ENCODE results near the gene PRF1. TPM values are rescaled to one million over a fixed set of nuclear protein-coding genes. Genes with fewer than 3 reads are reported as not detected.
A peak's percentile ranks its signal among the peaks of the same experiment; 100 is the strongest.

Gene PRF1
- total and polyA plus RNA-seq, 2 experiments from 2014 or later: not detected

GRCh38 chr10:70629338-70629737, 26.8 kb upstream of the PRF1 start:
- Histone ChIP-seq H3K27me3 (no peaks in the 10 kb centered on the region), H3K36me3 (no peaks in the 10 kb centered on the region), H3K27ac (no peak overlapping the region), H3K4me1 (ENCODE audit: low read depth) (no peaks in the 10 kb centered on the region), H3K9me3 (ENCODE audit: low read depth) (no peaks in the 10 kb centered on the region), H3K4me3 (no peak overlapping the region)
- no peak for DNase-seq (ENCODE audit: low read depth in 1 of 2, low spot score in 1 of 2)
- TF ChIP-seq CTCF (IDR thresholded peaks at IDR 0.05; ENCODE audit: low read depth, low read length): no peak

- no peak overlapping the region for H3K27ac ChIP-seq
- no peaks in the 10 kb centered on the region for H3K27me3 ChIP-seq
- no peaks in the 10 kb centered on the region for H3K4me1 ChIP-seq (ENCODE audit: low read depth)
- H3K36me3 ChIP-seq: no peaks in the 10 kb centered on the region
- H3K4me3 ChIP-seq: no peak overlapping the region
- no peak for DNase-seq (ENCODE audit: low read depth in 1 of 2, low spot score in 1 of 2)
- TF ChIP-seq CTCF (IDR thresholded peaks at IDR 0.05; ENCODE audit: low read depth, low read length): no peak
- H3K9me3 ChIP-seq (ENCODE audit: low read depth): no peaks in the 10 kb centered on the region
Observed at GRCh38 chr10:70626056-70626455, 23.5 kb upstream of the PRF1 start.

DNA sequence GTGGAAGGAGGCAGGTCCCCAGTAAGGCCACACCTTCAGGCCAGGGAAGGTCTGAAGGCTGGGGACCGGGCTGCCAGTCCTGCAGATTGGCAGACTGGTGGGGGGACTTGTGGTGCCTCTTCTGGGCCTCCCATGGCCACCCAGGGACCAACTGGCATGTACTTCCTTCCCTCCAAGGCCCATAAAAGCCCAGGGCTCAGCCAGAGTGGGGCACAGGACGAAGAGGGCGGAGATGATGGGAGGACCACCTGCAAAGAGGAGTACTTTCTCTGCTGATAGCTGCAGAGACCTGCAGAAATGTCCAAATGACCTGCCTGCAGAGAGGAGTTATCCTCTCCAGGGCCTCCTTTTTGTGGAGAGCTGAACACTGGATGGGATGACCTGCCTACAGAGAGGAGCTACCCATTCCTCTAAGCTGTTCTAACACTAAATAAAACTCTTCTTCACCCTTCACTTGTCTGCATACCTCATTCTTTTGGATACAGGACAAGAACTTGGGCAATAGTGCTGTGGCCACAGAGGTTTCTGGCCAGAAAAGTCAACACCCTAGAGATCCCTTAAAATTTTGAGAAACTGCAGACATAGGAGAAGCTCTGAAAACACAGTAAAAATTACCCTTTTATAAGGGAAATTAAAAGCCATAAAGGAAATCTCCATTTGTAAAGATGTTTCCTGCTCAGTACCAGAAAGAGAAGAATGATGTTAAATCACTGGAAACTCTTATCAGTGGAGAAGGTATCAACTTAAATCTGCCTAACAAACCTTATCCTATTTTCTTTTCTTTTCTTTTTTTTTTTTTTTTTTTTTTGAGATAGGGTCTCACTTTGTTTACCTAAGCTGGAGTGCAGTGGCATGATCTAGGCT, 20.7 kb upstream of the PRF1 start:
- no peak for TF ChIP-seq CTCF (IDR thresholded peaks at IDR 0.05; ENCODE audit: low read depth, low read length)
- H3K4me1 ChIP-seq (ENCODE audit: low read depth): no peaks in the 10 kb centered on the region
- H3K9me3 ChIP-seq (ENCODE audit: low read depth): no peaks in the 10 kb centered on the region
- H3K36me3 ChIP-seq: no peaks in the 10 kb centered on the region
- H3K27ac ChIP-seq: no peak overlapping the region
- DNase-seq (ENCODE audit: low read depth in 1 of 2, low spot score in 1 of 2): peak in 1 of 2 donors; percentile 75
- no peaks in the 10 kb centered on the region for H3K27me3 ChIP-seq
- H3K4me3 ChIP-seq: no peak overlapping the region

- Histone ChIP-seq H3K4me3 (no peak overlapping the region), H3K4me1 (ENCODE audit: low read depth) (no peaks in the 10 kb centered on the region), H3K36me3 (no peaks in the 10 kb centered on the region), H3K9me3 (ENCODE audit: low read depth) (no peaks in the 10 kb centered on the region), H3K27me3 (no peaks in the 10 kb centered on the region), H3K27ac (no peak overlapping the region)
- no peak for TF ChIP-seq CTCF (IDR thresholded peaks at IDR 0.05; ENCODE audit: low read depth, low read length)
- DNase-seq (ENCODE audit: low read depth in 1 of 2, low spot score in 1 of 2): no peak
Observed at GRCh38 chr10:70622541-70622940, 20.0 kb upstream of the PRF1 start.

- DNase-seq (ENCODE audit: low read depth in 1 of 2, low spot score in 1 of 2): no peak
- H3K27ac ChIP-seq: no peak overlapping the region
- no peak overlapping the region for H3K4me3 ChIP-seq
- H3K27me3 ChIP-seq: no peaks in the 10 kb centered on the region
- no peaks in the 10 kb centered on the region for H3K4me1 ChIP-seq (ENCODE audit: low read depth)
- H3K36me3 ChIP-seq: no peaks in the 10 kb centered on the region
- no peak for TF ChIP-seq CTCF (IDR thresholded peaks at IDR 0.05; ENCODE audit: low read depth, low read length)
- H3K9me3 ChIP-seq (ENCODE audit: low read depth): no peaks in the 10 kb centered on the region
Observed at GRCh38 chr10:70621503-70622078, 19.1 kb upstream of the PRF1 start.

All from cardiac muscle cell (in vitro differentiated cells and primary cell).